GM18520 (cell line): ENCODE measurements around the gene USP31.
"Not testable (repeated sequence)": the region's sequence is repeated elsewhere in the genome, so short reads cannot be mapped to it uniquely, and the experiment has no call there.

ENCODE experiments used
- ATAC-seq: cut with Tn5 transposase; IDR thresholded peaks from one replicate; pipeline ENCODE4 v1.9.1; 2021; ENCODE audit not compliant: unreplicated experiment

The USP31 gene

DNA sequence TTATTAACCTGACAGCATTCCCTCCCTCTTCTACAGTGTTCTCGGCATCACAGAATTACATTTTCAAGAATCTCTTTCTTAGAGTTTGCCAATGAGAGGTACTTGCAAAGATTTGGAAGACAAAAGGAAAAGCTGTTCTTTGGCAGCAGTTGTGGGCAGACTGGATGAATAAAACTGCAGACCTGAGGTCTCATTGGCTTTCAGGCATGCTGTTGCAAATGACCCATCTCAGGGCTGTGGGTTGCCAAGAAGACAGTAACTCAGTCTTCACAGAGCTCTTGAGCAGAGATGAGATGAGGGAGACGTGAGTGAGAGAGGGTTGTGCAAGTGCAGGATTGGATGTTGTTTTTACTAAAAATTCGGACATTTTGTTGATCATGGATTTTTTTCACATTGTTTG is 11.3 kb upstream of the USP31 start:
- no peak for ATAC-seq

DNA sequence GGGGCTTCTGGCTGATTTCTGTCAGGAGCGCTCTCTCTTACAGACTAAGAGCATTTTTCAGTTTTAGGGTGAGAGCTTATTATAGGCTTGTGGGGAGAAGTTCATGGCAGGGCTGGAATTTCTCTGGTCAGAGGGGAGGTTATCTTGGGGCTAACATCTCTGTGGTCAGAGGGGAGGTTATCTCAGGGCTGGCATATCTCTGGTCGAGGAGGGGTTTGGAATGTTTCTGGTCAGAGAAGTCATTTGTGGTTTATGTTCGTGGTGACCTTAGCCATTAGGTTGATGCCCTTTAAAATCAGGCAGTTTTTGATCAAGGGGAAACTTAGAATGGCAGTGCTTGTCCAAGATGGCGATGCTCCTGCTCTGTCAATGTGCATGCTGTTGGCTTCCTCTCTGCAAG is 10.8 kb upstream of the USP31 start:
- no peak for ATAC-seq

DNA sequence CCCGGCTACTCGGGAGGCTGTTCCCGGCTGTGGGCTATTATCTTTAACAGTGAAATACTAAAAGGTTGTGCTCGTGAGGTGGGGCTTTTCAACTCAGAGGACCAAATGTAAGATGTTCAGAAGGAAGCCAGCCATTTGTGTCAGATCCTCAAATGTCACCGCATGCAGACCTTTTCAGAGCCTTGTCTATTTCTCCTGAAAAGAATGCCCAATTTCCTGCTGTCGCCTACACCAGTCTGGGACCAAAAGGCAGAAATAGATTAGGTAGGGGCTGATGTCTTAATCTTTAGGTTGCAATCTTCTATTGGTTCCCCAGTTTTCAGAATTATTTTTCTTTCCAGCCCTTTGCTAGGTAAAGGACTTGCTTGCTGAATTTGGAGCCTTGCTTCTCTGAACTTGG is 8.9 kb upstream of the USP31 start:
- ATAC-seq = no peak

DNA sequence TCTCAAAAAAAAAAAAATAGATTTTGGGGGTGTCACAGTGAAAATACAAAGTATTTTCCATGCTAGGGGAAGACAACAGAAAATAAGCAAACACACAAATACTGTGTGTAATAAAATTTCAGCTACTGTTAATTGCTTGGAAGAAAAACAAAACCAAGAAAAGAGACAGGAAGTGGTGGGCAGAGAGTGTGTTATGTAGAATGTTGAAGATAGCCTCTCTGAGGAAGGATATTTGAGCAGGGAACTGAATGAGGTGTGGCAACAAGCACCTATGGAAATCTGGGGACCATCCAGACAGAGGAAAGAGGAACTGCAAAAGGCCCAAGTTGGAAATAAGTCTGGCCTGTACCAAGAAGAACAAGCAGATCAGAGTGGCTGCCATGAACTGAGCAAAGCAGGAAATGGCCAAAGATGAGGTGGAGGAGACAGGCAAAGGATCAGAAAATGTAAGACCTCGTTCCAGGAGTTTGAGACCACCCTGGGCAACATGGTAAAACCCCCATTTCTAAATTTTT is 7.8 kb upstream of the USP31 start:
- no peak for ATAC-seq

DNA sequence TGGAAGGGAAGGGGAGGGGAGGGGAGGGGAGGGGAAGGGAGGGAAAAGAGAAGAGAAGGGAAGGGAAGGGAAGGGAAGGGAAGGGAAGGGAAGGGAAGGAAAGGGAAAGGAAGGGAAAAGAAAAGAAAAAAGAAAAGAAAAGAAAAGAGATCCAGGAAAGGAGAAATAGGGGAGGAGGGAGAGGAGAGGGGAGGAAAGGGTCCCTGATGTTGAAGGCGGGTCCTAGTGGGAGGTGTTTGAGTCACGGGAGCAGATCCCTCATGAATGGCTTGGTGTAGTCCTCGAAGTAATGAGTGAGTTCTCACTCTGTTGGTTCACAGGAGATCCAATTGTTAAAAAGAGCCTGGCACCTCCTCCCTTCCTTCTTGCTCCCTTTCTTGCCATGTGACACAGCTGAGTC is 6.9 kb upstream of the USP31 start:
- no peak for ATAC-seq

DNA sequence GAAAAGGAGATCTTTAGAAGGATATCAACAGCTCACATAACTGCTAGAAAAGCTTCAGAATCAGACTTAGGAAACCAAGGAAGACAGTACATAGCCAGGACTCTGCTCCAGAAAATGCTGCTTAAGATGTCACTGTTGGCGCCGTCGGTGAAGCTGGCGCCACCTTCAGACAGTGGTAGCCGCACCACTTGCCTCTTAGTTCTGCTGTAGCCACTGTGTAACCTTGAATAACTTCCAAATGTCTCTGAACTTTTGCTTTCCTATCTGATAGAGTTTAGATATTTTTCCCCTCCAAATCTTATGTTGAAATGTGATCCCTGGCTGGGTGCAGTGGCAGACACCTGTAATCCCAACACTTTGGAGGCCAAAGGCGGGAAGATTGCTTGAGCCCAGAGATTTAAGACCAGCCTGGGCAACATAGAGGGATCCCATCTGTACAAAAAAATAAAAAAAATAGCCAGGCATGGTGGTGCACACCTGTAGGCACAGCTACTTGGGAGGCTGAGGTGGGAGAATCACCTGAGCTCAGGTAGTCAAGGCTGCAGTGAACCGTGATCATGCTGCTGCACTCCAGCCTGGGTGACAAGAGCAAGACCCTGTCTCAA is 6.3 kb upstream of the USP31 start:
- no peak for ATAC-seq

DNA sequence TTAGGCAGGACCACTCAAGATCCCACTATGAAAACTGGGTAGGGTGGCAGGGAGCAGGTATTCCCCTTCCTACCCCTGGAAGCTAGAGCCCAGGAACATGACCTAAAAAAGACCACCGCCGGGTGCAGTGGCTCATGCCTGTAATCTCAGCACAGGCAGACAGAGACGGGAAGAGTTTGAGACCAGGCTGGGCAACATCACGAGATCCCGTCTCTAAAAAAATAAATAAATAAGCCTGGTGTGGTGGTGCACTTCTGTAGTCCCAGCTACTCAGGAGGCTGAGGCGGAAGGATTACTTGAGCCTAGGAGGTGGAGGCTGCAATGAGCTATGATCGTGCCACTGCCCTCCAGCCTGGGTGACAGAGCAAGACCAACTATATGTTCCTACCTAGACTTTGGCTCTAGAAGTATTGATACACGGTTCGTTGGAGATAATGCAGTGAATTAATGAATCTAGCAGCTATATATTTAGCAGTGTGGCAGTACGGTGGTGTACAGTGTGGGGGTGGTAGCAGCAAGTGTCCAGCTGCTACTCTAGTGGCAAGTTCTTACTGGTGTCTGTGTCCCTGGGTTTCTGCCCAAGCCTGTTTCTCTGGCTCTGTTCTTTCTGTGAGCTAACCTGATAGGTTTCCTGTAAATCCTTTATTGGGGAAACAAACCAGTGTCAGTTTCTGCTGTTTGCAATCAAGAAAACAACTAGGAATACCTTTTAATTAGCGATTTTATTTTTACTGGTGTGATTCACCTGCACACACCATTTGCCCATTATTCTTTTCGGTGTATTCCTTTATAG is 3.3 kb upstream of the USP31 start:
- ATAC-seq = no peak

DNA sequence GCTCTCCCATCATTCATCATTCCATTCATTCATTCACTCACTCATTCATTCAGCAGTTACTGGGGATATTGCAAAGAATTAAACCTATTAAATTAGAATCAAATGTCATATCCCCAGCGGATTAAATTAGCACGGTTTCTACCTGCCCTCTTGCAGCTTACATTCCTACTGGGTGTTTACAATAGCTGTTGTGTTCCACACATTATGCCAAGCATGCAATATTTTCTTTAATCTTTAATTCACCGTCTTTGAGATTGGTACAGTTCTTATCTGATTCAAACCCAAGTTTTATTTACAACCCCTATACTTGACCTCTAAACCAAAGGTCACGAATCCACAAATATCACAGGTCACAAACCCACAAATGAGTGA is 727 bp upstream of the USP31 start:
- no peak for ATAC-seq

DNA sequence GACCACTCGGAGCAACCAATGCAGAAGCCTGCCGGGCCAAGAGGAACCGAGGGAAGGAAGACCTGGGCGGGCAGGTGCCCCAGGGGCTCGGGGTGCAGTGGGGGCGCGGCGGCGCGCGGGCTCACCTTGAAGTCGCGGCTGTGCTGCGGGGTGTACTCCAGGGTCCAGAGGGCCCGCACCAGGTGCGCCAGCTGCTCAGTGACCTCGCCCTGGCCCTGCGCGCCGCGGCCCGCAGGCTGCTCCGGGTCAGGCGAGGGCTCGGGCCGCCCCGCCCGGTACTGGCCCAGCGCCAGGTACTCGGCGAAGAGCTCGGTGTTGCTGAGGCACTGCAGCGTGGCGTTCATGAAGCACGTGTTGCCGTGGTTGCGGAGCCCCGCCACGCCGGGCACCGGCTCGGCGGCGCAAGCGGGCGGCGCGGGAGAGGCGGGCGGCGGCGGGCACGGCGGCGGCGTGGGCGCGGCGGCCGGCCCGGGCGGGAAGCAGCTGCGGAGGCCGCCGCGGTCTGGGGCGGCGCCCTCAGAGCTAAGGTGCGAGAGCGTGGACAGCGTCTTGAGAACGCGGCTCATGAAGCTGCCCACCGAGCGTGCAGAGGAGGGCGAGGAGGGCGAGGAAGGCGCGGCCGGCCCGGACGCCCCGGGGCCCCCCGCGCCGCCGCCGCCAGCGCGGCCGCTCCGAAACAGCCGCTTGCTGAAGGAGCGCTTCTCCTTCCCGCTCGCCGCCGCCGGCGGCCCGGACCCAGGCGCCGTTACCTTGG is 562 bp downstream of the USP31 start:
- peak; percentile 20 for ATAC-seq

DNA sequence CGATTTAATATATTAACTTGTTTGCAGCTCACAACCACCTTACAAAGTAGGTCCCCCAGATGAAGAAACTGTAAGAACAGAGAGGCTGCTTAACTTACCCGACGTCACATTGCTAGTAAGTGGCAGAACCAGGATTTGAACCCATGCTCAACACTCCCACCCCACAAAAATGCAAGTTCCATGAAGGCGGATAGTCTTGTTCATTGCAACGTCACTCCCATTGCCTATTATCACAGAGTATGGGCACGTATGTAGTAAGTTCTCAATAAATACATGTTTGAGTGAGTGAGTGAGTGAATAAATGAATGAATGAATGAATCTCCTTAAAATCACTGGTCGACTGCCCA is 1.1 kb downstream of the USP31 start:
- no peak for ATAC-seq

DNA sequence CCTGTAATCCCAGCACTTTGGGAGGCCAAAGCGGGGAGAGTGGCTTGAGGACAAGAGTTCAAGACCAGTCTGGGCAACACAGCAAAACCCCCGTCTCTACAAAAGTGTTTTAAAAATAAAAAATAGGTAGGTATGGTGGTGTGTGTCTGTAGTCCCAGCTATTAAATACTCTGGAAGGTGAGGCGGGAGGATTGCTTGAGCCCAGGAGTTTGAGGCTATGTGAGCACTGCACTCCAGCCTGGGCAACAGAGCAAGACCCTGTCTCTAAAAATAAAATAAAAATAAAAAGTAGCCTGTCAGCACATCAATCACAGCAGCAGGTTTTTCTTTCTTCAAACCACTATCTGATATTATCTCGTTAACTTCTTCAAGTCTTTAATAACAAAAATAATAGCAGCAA is 1.6 kb downstream of the USP31 start:
- no peak for ATAC-seq

DNA sequence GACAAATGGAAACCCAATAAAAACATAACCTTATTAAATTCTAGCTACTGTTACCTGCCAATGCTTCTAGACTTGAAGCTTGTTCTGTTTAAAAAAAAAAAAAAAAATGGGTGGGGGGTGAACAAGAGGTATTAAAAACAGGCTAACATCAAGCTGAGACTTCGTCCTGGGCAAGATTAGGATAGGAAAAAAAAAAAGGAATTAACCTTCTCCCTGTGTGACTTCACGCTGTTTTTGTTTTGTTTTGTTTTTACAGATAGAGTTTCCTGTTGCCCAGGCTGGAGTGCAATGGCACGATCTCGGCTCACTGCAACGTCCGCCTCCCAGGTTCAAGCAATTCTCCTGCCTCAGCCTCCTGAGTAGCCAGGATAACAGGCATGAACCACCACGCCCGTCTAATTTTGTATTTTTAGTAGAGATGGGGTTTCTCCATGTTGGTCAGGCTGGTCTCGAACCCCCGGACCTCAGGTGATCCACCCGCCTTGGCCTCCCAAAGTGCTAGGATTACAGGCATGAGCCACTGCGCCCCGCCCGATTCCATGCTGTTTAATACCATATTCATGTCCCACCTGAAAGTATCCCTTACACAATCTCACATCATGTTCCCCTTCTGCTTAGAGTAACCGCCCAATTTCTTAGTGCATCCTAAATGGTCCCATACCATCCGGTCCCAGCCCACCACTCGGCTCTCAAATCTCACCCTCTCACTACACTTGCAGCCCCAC is 2.2 kb downstream of the USP31 start:
- ATAC-seq = no peak

DNA sequence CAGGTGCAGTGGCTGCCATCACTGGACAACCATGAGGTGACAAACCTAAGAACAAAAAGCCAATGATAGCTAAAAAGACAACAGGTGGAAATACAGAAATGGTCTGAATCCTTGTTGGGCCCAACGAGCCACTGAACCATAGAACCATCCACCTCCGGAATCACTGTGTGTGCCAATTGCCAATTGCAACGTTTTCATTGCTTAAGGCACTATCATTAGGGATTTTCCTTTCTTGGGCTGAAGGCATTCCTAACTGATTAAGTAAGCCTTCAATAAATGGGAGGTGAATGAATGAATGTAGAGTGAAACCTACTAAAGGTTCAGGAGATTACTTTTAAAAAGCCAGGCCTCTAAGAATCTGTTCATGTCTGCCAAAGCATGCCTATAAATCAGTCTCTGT is 3.6 kb downstream of the USP31 start:
- ATAC-seq = no peak

DNA sequence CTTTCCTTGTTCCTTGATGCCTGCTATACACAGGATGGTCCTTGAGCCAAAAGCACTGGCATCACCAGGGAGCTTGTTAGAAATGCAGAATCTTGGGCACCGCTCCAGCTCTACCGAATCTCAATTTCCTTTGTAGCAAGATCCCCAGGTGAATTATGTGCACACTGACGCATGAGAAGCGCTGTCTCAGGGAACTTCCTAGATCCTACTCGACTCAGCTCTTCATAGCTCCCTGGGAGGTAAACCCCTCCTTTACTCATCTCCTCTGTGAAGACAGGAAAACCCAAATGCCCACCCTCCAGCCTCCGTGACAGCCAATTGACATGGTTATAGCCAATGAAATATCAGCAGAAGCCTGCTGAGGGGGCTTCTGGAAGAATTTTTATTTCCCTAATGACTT is 4.1 kb downstream of the USP31 start:
- no peak for ATAC-seq

DNA sequence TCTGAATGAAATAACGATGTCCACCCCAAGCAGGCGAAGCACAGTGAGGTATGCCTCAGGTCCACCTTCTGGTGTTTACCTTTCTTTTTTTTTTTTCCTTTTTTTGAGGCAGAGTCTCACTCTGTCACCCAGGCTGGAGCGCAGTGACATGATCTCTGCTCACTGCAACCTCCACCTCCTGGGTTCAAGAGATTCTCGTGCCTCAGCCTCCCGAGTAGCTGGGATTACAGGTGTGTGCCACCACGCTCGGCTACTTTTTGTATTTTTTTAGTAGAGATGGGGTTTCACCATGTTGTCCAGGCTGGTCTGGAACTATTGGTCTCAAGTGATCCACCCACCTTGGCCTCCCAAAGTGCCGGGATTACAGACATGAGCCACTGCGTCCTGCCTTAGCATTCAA is 4.9 kb downstream of the USP31 start:
- ATAC-seq = not testable (repeated sequence)

DNA sequence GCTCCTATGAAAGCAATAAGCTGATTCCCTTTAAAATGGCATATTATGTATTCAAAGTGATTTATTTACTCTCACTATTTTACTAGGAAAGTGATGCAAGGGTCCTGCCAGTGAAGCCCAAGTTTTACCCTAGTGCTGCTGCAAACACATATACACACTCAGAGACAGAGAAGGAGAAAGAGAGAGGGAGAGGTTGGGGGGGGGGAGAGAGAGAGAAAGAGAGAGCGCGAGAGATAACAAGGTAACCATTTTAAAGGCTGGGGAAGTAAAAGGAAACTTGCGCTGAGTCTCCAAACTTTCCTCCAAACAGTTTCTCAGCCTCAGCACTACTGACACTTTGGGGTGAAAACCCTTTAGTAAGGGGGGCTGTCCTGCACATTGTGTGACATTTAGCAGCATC is 5.9 kb downstream of the USP31 start:
- no peak for ATAC-seq

DNA sequence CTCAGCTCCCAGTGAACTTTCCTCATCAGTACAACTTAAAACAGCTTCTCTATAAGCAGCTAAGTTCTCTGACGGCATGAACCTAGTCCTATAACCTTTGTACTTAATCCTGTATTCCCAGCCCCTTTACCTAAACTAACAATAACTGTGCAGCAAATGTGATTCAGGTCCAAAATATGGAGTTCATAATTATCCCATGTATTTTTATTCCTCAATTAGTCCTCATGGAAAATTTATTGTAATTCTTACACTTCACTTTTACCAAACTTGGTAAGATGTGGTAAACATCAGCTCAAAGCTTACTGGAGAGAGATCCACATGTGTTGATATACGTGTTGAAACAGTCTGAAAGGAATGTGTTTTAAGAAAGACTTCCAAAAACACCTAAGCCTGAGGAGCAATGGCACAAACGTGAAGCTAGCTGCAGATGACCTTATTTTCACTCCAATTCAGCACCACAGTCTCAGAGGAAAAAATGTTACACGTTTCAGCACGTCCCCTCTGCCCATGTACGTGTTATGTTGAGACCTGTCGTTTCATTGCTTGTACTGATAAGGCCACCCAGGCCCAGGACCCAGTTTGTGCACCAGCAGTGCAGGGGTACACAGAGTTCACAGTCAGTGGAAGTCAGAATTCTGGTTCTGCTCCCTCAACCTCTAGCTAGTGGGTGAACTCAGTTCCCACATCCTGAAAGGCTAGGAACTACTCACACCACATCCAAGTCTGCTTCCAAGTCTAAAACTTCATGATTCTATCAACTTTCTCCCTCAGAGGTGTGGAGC is 7.1 kb downstream of the USP31 start:
- no peak for ATAC-seq

DNA sequence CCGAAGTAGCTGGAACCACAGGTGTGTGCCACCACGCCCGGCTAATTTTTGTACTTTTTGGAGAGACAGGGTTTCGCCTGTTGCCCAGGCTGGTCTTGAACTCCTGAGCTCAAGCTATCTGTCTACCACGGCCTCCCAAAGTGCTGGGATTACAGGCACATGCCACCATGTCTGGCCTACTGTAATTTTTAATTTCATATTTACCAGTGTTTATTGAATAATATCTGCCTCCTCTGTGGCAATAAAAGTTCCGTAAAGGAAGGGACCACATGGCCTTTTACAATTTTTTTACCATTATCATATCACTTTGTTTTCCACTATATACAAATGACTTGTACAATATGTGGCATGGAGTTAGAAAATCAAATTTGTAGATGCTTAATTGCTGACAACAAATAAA is 7.8 kb downstream of the USP31 start:
- no peak for ATAC-seq

DNA sequence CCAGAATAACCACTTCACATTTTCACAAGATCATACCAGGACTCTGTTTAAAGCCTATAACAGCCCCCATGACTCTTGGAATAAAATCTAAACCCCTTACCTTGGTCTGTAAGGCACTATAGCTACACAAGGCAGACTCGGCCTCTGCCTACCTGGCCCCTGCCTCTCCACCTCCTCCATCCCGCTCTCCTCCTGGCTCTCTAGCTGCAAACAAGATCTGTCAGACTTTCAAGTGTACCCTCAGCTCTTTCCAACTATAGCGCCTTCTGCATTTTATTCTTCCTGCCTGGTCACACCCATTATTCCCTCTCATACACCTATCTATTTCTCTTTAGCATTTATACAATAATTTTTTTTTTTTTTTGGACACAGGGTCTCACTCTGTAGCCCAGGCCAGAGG is 8.2 kb downstream of the USP31 start:
- no peak for ATAC-seq

DNA sequence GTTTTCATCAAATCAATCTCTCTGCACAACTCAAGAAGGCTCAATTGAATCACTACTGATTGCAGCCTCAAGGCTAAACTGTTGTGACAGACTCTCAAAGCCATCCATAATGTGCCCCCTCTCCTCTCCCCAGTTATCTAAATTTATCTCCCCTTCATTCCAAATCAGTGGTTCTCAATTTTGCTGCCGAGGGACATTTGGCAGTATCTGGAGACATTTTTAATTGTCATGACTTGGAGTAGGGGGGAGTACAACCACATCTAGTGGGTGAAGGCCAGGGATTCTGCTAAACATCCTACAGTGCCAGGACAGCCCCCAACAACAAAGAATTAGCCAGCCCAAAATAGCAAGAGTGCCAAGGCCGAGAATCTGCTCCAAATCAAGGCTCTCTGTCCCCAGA is 9.1 kb downstream of the USP31 start:
- ATAC-seq = no peak

DNA sequence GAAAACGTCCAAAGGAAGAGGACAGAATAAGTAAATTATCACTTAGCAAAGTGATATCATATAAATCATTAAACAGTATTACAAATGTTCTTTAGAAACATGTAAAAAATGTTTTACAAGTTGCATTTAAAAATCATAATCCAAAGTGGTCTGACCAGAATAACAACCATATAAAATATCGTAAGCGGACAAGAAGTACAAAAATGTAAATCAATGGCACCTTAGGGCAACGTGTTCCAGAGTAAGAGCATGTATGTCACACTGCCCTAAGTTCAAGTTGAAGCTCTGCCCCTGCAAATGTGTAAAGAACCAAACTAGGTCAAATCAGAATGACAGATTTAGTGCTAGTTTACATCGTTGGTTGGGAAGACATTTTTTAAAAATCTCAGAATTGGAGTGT is 11.4 kb downstream of the USP31 start:
- no peak for ATAC-seq
